WTC11 (cell line): ENCODE data around the gene AKAP8.

Experiments used
- ELF4 ChIP-seq: sonication (generic); formaldehyde crosslinking; IDR thresholded peaks from 2 replicates; pipeline ENCODE4 v1.8.1; 2022; ENCODE audit warnings: low read depth, mild to moderate bottlenecking, moderate library complexity, missing genetic modification reagents
- IRF2 ChIP-seq: sonication (generic); formaldehyde crosslinking; IDR thresholded peaks from 2 replicates; pipeline ENCODE4 v1.8.0; 2022; ENCODE audit warnings: low read depth, missing genetic modification reagents, borderline replicate concordance
- NR1H2 ChIP-seq: sonication (generic); formaldehyde crosslinking; IDR thresholded peaks from 2 replicates; pipeline ENCODE4 v1.9.0; 2021; ENCODE audit warnings: mild to moderate bottlenecking, moderate library complexity, missing genetic modification reagents
- ZNF121 ChIP-seq: sonication (generic); formaldehyde crosslinking; IDR thresholded peaks from 2 replicates; pipeline ENCODE4 v1.8.0; 2023; ENCODE audit warnings: missing genetic modification reagents
- TF ChIP-seq, protein P1 (sequence below): sonication (generic); formaldehyde crosslinking; IDR thresholded peaks from 2 replicates; pipeline ENCODE4 v1.8.1; 2023; ENCODE audit warnings: mild to moderate bottlenecking, missing genetic modification reagents, moderate library complexity
- TF ChIP-seq, protein P2 (sequence below): fragments of 200-600 bp; IDR thresholded peaks from 2 replicates; pipeline ENCODE4 v1.8.0; 2022; ENCODE audit warnings: antibody characterized with exemption

- TF ChIP-seq, protein P1, sequence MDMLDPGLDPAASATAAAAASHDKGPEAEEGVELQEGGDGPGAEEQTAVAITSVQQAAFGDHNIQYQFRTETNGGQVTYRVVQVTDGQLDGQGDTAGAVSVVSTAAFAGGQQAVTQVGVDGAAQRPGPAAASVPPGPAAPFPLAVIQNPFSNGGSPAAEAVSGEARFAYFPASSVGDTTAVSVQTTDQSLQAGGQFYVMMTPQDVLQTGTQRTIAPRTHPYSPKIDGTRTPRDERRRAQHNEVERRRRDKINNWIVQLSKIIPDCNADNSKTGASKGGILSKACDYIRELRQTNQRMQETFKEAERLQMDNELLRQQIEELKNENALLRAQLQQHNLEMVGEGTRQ (CRISPR knock-in tag), result no peak
- TF ChIP-seq, protein P2, sequence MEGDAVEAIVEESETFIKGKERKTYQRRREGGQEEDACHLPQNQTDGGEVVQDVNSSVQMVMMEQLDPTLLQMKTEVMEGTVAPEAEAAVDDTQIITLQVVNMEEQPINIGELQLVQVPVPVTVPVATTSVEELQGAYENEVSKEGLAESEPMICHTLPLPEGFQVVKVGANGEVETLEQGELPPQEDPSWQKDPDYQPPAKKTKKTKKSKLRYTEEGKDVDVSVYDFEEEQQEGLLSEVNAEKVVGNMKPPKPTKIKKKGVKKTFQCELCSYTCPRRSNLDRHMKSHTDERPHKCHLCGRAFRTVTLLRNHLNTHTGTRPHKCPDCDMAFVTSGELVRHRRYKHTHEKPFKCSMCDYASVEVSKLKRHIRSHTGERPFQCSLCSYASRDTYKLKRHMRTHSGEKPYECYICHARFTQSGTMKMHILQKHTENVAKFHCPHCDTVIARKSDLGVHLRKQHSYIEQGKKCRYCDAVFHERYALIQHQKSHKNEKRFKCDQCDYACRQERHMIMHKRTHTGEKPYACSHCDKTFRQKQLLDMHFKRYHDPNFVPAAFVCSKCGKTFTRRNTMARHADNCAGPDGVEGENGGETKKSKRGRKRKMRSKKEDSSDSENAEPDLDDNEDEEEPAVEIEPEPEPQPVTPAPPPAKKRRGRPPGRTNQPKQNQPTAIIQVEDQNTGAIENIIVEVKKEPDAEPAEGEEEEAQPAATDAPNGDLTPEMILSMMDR, result no peak
- TF ChIP-seq ZNF121 (CRISPR knock-in tag) (no peak), NR1H2 (CRISPR knock-in tag) (no peak), IRF2 (CRISPR knock-in tag) (no peak), ELF4 (CRISPR knock-in tag) (no peak)
Observed at GRCh38 chr19:15418231-15418578, 38.6 kb upstream of the AKAP8 start.
